T47D (cell line): ENCODE data around the gene HBS1L.

ENCODE experiments used
- DNase-seq, 2 experiments: peaks; one replicate each; pipeline versions ENCODE4 v3.0.0 to v3.0.0-alpha.2; 2011 to 2012; ENCODE audit warnings: low read depth in 1 of 2, low spot score in 1 of 2
- JUND ChIP-seq: IDR thresholded peaks from 2 replicates; pipeline ENCODE4 v1.6.1; 2012; ENCODE audit warnings: low read depth
- in situ Hi-C: cut with HindIII; loops from 2 replicates; pipeline ENCODE4 v1.10.0; 2016; ENCODE audit warnings: low sequenced_read_pairs, low pct_unique_long_range_greater_than_20kb

The HBS1L gene

GRCh38 chr6:134943522-134944111 is 111.0 kb downstream of the HBS1L start:
- no peak for TF ChIP-seq JUND
- no peak for DNase-seq
- in situ Hi-C loops: no loop called here

DNA sequence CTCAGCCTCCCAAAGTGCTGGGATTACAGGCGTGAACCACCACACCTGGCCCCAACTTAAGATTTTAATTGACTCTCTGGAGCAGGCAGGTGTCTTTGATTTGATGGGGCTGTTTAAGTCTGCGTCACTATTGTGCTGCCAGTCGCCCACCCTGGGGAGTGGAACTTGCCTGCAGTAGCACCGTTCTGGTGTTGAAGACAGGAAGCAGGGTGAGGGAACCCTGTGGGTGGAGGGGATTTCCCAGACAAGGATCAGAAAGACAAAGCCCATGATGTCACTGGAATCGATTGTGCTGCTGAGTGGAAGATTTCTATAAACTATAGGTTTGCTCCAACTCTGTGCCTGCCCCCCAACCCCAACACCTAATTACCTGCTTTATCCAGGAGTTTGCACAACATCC is 115.7 kb downstream of the HBS1L start:
- no peak for DNase-seq
- TF ChIP-seq JUND: no peak
- in situ Hi-C loops: no loop called here

DNA sequence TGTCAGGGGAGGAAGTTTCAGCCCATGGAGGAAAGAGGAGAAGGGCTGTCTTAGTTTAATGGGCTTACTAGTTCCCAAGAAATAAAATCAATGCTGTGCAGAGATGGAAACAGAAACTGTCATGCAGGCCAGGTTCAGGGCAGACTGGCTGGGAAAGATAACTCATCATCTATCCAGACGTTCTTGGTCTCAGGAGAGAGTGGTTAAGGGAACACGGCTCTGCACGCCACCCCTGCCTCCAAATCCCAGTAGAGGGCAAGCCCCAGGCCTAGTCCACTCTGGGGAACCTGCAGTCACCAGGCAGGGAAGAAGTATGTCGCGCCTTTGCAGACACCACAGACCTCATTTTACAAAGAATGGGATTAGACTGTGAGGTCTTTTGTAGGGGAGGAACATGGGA is 117.2 kb downstream of the HBS1L start:
- no peak for TF ChIP-seq JUND
- in situ Hi-C loops: no loop called here
- DNase-seq: no peak

- TF ChIP-seq JUND: no peak
- no peak for DNase-seq
- in situ Hi-C loops: no loop called here
Measured at GRCh38 chr6:134936931-134937330, 117.7 kb downstream of the HBS1L start.

DNA sequence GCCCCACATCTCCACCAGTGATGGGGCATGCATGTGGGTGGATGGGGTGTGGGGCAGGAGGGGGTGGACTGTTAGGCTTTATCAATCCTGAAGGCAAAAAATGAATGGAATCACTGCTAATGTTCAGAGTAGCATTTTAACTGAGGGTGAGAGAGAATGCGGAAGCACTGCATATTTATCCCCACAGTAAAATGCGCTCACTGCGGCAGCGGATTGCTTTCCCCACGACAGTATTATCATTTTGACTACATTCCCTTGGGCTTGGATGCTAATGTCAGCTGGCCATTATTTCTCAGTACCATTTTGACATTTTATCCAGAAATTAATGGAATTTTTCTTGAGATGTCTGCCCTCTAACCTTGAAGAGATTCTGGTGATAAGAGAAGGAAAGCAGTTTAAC is 118.1 kb downstream of the HBS1L start:
- in situ Hi-C loops: no loop called here
- DNase-seq: no peak
- no peak for TF ChIP-seq JUND

- in situ Hi-C loops: no loop called here
- TF ChIP-seq JUND: no peak
- DNase-seq: no peak
Measured at GRCh38 chr6:134934793-134935485, 119.7 kb downstream of the HBS1L start.

- TF ChIP-seq JUND: no peak
- DNase-seq: no peak
- in situ Hi-C loops: no loop called here
Measured at GRCh38 chr6:134932535-134933470, 121.8 kb downstream of the HBS1L start.

DNA sequence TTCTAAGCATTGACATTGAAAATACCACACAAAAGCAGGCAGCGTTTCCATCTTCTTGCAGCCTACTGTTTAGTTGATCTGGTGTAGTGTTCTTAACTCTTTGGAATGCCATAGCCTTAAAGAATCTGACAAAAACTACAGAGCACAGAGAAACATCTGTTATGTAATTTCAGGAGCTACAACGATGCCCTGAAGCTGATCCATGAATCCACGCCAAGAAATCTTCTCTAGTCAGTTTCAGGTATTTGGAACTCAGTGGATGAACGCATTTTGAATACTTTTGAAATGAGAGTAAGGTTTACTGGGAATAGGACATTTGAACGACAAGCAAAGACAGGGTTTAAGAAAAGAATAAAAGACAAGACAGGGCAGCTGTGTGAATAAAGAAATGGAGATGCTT is 122.5 kb downstream of the HBS1L start:
- DNase-seq: no peak
- no peak for TF ChIP-seq JUND
- in situ Hi-C loops: no loop called here

GRCh38 chr6:134930463-134930862 is 124.2 kb downstream of the HBS1L start:
- no peak for DNase-seq
- TF ChIP-seq JUND: no peak
- in situ Hi-C loops: no loop called here

- no peak for DNase-seq
- no peak for TF ChIP-seq JUND
- in situ Hi-C loops: no loop called here
Measured at GRCh38 chr6:134928151-134928900, 126.3 kb downstream of the HBS1L start.

DNA sequence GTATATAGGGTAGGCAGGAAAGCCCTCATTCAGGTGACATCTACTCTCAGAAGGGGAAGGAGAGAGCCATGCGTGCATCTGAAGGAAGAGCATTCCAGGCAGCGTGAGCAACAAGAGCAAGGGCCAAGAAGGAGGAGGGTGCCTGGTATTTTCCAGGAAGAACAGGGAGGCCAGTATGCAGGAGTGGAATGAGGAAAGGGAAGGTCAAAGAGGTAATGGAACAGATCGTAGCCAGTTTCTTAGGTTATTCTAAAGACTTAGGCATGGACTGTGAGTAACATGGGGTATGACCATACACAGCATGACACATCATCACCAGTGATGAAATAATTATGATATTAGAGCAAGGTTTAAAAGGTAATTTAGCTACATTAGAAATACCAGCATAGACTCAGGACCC is 128.8 kb downstream of the HBS1L start:
- in situ Hi-C loops: no loop called here

GRCh38 chr6:134921721-134922261 is 132.8 kb downstream of the HBS1L start:
- in situ Hi-C loops: no loop called here
- no peak for TF ChIP-seq JUND
- no peak for DNase-seq

More for the DNA sequence above, 128.8 kb downstream of the HBS1L start:
- DNase-seq: no peak
- no peak for TF ChIP-seq JUND
